Lower leg skin (tissue), 3 donors: ENCODE measurements around the gene ZNF350.

Source experiments
- CTCF ChIP-seq, 3 donors: fragments of 450-650 bp; IDR thresholded peaks; one replicate each; pipeline ENCODE4 v1.5.1; 2016; ENCODE audit warnings: antibody characterized with exemption in 3 of 3, mild to moderate bottlenecking in 3 of 3, moderate library complexity in 2 of 3
- POLR2A ChIP-seq, 2 donors: fragments of 450-650 bp; IDR thresholded peaks; one replicate each; pipeline ENCODE4 v1.6.1; 2016 to 2017; ENCODE audit warnings: antibody characterized with exemption in 2 of 2, mild to moderate bottlenecking in 1 of 2, moderate library complexity in 1 of 2

- TF ChIP-seq CTCF (IDR thresholded peaks at IDR 0.05), result no peak
- no peak for TF ChIP-seq POLR2A (IDR thresholded peaks at IDR 0.05)
Measured at GRCh38 chr19:51926784-51927741, 59.6 kb downstream of the ZNF350 start, which contains the start of gene ZNF613.
